GM12875 (cell line): ENCODE data around the gene LAX1.
"Not testable (repeated sequence)": the region's sequence is repeated elsewhere in the genome, so short reads cannot be mapped to it uniquely, and the experiment has no call there.

Experiments used
- H3K4me3 ChIP-seq: one replicate; pipeline ENCODE4 v1.5.1; 2011; ENCODE audit warnings: low read depth, low read length, control low read depth
- TF ChIP-seq, protein P1 (sequence below): IDR thresholded peaks from 2 replicates; pipeline ENCODE4 v1.5.1; 2011; ENCODE audit warnings: low read depth, mild to moderate bottlenecking, control low read depth, inconsistent platforms, low read length, moderate library complexity, borderline replicate concordance; ENCODE audit not compliant: insufficient read depth

The LAX1 gene

GRCh38 chr1:203756036-203756435 lies 8.9 kb upstream of the LAX1 start:
- TF ChIP-seq, protein P1, sequence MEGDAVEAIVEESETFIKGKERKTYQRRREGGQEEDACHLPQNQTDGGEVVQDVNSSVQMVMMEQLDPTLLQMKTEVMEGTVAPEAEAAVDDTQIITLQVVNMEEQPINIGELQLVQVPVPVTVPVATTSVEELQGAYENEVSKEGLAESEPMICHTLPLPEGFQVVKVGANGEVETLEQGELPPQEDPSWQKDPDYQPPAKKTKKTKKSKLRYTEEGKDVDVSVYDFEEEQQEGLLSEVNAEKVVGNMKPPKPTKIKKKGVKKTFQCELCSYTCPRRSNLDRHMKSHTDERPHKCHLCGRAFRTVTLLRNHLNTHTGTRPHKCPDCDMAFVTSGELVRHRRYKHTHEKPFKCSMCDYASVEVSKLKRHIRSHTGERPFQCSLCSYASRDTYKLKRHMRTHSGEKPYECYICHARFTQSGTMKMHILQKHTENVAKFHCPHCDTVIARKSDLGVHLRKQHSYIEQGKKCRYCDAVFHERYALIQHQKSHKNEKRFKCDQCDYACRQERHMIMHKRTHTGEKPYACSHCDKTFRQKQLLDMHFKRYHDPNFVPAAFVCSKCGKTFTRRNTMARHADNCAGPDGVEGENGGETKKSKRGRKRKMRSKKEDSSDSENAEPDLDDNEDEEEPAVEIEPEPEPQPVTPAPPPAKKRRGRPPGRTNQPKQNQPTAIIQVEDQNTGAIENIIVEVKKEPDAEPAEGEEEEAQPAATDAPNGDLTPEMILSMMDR: no peak
- no peak overlapping the region for H3K4me3 ChIP-seq

DNA sequence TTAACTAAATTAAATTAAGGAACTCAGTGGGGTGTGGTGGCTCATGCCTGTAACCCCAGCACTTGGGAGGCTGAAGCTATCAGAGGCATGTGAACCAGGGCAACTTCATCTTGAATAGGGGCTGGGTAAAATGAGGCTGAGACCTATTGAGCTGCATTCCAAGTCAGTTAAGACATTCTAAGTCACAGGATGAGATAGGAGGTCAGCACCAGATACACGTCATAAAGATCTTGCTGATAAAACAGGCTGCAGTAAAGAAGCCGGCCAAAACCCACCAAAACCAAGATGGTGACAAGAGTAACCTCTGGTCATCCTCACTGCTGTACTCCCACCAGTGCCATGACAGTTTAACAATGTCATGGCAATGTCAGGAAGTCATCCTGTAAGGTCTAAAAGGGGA lies 6.2 kb upstream of the LAX1 start:
- H3K4me3 ChIP-seq: not testable (repeated sequence)

DNA sequence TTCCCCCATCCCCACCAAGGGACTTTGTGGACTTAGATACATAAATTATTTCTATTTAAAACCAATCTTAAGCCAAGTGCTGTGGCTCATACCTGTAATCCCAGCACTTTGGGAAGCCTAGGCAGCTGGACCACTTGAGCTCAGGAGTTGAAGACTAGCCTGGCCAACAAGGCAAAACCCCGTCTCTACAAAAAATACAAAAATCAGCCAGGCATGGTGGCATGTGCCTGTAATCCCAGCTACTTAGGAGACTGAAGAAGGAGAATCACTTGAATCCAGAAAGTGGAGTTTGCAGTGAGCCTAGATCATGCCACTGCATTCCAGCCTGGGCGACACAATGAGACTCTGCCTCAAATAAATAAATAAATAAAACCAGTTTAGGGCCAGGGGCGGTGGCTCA lies 4.5 kb upstream of the LAX1 start:
- H3K4me3 ChIP-seq: no peak overlapping the region
- TF ChIP-seq, protein P1: no peak

- not testable (repeated sequence) for H3K4me3 ChIP-seq
Observed at GRCh38 chr1:203761958-203762357, 3.0 kb upstream of the LAX1 start.

GRCh38 chr1:203763505-203763904 lies 1.5 kb upstream of the LAX1 start:
- no peak overlapping the region for H3K4me3 ChIP-seq
- TF ChIP-seq, protein P1: no peak

DNA sequence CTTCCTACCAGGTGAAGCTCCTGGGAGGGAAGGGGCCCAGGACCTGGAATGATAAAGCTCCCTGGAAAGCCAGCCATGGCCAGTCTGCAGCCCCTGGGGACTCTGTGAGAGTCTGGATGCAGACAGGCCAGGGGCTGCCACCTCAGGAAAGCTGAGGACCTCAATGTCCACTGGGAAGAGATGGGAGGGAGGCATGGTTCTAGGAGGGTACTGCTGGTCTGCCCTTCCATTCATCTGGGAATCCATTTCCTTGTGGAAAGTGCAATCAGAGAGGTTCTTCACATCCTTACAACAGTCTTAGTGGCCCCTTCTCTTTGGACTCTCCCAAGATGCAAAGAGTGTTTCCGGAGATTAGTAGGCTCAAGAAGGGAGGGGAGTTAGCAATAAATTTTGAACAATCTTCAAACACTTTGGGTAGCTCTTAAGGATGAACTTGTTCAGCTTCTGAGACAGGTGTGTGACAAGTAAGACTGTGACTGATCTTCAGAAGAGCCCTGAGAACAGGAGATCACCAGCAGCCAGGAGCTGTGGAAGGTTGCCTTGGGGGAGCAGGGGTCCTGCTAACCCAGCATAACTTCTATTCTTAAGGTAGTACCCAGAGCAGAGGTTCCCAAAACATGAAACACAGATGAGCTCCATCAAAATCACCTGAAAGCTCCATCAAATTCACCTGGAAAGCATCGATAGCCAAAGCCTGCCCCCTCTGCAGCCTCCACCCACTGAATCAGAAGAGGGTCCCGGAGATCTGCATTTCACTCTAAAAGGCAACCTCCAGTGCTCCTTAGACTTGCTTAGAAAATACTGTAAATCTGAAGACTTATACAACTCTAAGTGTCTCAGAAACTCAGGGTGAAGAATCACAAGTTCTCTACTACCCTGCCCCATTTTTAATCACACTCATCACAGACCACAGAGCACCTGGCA lies 616 bp upstream of the LAX1 start:
- TF ChIP-seq, protein P1: no peak
- peak overlapping the region; percentile 69 for H3K4me3 ChIP-seq

GRCh38 chr1:203768256-203768655 lies 3.3 kb downstream of the LAX1 start:
- no peak overlapping the region for H3K4me3 ChIP-seq
- TF ChIP-seq, protein P1: no peak

- TF ChIP-seq, protein P1: no peak
- H3K4me3 ChIP-seq: no peak overlapping the region
Observed at GRCh38 chr1:203769505-203770343, 4.7 kb downstream of the LAX1 start.
